Neural cell (in vitro differentiated cells): Measurements from ENCODE around the gene IMMP2L. TPM values are rescaled to one million over a fixed set of nuclear protein-coding genes. Genes with fewer than 3 reads are reported as not detected.

Source experiments
- H2AFZ ChIP-seq: fragments of 200-600, 300-800 bp; sonication (generic), shearing (Covaris generic); 2 replicates; pipeline ENCODE4 v1.6.0; 2014; ENCODE audit warnings: low read depth, mild to moderate bottlenecking, antibody characterized with exemption, low read length, moderate library complexity
- H3F3A ChIP-seq: fragments of 200-600 bp; shearing (Covaris generic); 2 replicates; pipeline ENCODE4 v1.6.1; 2016; ENCODE audit warnings: mild to moderate bottlenecking, moderate library complexity, mixed read lengths, antibody characterized with exemption, low read length; ENCODE audit not compliant: insufficient read depth, poor library complexity, severe bottlenecking
- H3K27ac ChIP-seq: fragments of 200-600, 300-800 bp; sonication (generic), shearing (Covaris generic); 2 replicates; pipeline ENCODE4 v1.5.1; 2014; ENCODE audit warnings: mild to moderate bottlenecking, low read length, moderate library complexity
- H3K27me3 ChIP-seq: fragments of 300-800, 200-600 bp; sonication (generic), shearing (Covaris generic); 2 replicates; pipeline ENCODE4 v1.6.0; 2014; ENCODE audit warnings: mild to moderate bottlenecking, low read depth, low read length, moderate library complexity; ENCODE audit not compliant: insufficient read depth
- H3K36me3 ChIP-seq: fragments of 300-800, 200-600 bp; sonication (generic), shearing (Covaris generic); 2 replicates; pipeline ENCODE4 v1.5.1; 2014; ENCODE audit warnings: mild to moderate bottlenecking, antibody characterized with exemption, low read length, moderate library complexity; ENCODE audit not compliant: insufficient read depth
- H3K4me2 ChIP-seq: fragments of 300-800, 200-600 bp; sonication (generic), shearing (Covaris generic); 2 replicates; pipeline ENCODE4 v1.6.0; 2014; ENCODE audit warnings: mild to moderate bottlenecking, low read length
- H3K4me3 ChIP-seq: fragments of 300-800, 200-600 bp; sonication (generic), shearing (Covaris generic); 2 replicates; pipeline ENCODE4 v1.5.1; 2014; ENCODE audit warnings: mild to moderate bottlenecking, low read length, moderate library complexity
- H3K79me2 ChIP-seq: fragments of 200-600 bp; shearing (Covaris generic); replicated peaks from 2 replicates; pipeline ENCODE4 v1.6.0; 2014; ENCODE audit warnings: mild to moderate bottlenecking, low read length, moderate library complexity; ENCODE audit not compliant: insufficient read depth
- H3K9ac ChIP-seq: fragments of 300-800, 200-600 bp; sonication (generic), shearing (Covaris generic); 2 replicates; pipeline ENCODE4 v1.6.1; 2016; ENCODE audit warnings: mild to moderate bottlenecking, low read length, mixed read lengths
- H3K9me2 ChIP-seq: fragments of 200-600 bp; shearing (Covaris generic); 2 replicates; pipeline ENCODE4 v1.6.1; 2016; ENCODE audit warnings: mild to moderate bottlenecking, low read length, mixed read lengths; ENCODE audit not compliant: insufficient read depth
- H3K9me3 ChIP-seq: fragments of 200-600, 300-800 bp; sonication (generic), shearing (Covaris generic); 2 replicates; pipeline ENCODE4 v1.6.1; 2016; ENCODE audit warnings: mild to moderate bottlenecking, mixed run types, low read length, moderate library complexity, mixed read lengths
- H4K20me1 ChIP-seq: fragments of 200-600 bp; shearing (Covaris generic); 2 replicates; pipeline ENCODE4 v1.6.1; 2016; ENCODE audit warnings: mild to moderate bottlenecking, mixed run types; ENCODE audit not compliant: insufficient read depth
- CTCF ChIP-seq: fragments of 450-650 bp; IDR thresholded peaks from 2 replicates; pipeline ENCODE4 v1.5.1; 2014; ENCODE audit warnings: antibody characterized with exemption, mild to moderate bottlenecking, moderate library complexity; ENCODE audit not compliant: poor library complexity, severe bottlenecking
- EP300 ChIP-seq: fragments of 450-650 bp; conservative IDR thresholded peaks from 2 replicates; pipeline ENCODE4 v1.6.1; 2014; ENCODE audit warnings: antibody characterized with exemption, mild to moderate bottlenecking, moderate library complexity; ENCODE audit not compliant: poor library complexity, severe bottlenecking
- EZH2 ChIP-seq: fragments of 200-600, 300-800 bp; shearing (Covaris generic), sonication (generic); IDR thresholded peaks from 2 replicates; pipeline ENCODE4 v1.6.1; 2014; ENCODE audit warnings: antibody characterized with exemption, low read length, borderline replicate concordance, mild to moderate bottlenecking; ENCODE audit not compliant: insufficient read depth, poor library complexity, severe bottlenecking
- MXI1 ChIP-seq: fragments of 450-650 bp; conservative IDR thresholded peaks from 2 replicates; pipeline ENCODE4 v1.6.1; 2014; ENCODE audit warnings: antibody characterized with exemption, mild to moderate bottlenecking; ENCODE audit not compliant: poor library complexity, severe bottlenecking
- POLR2AphosphoS5 ChIP-seq: IDR thresholded peaks from 2 replicates; pipeline ENCODE4 v1.6.1; 2012
- RAD21 ChIP-seq: fragments of 450-650 bp; conservative IDR thresholded peaks from 2 replicates; pipeline ENCODE4 v1.6.1; 2014; ENCODE audit warnings: antibody characterized with exemption, mild to moderate bottlenecking, moderate library complexity
- SMC3 ChIP-seq: fragments of 450-650 bp; conservative IDR thresholded peaks from 2 replicates; pipeline ENCODE4 v1.6.1; 2014; ENCODE audit warnings: antibody characterized with exemption, mild to moderate bottlenecking, moderate library complexity; ENCODE audit not compliant: poor library complexity
- TAF1 ChIP-seq: IDR thresholded peaks from 2 replicates; pipeline ENCODE4 v1.6.1; 2012; ENCODE audit warnings: low read depth
- polyA plus RNA-seq: library from polyadenylated mRNA; depleted of rRNA; stranded (reverse); fragments of >200 nt; gene quantifications from 2 replicates; pipeline ENCODE4 v1.2.3, GENCODE V29; 2014
- TF ChIP-seq, protein P1 (sequence below): IDR thresholded peaks from 2 replicates; pipeline ENCODE4 v1.6.1; 2012; ENCODE audit warnings: borderline replicate concordance

Gene IMMP2L
- polyA plus RNA-seq, 1 donor from 2014 or later, result 9.7 TPM

GRCh38 chr7:111414374-111414773, 147.9 kb downstream of the IMMP2L start:
- Histone ChIP-seq H3K79me2 (no peaks in the 10 kb centered on the region), H3K9me2 (no peaks in the 10 kb centered on the region), H3K9me3 (no peaks in the 10 kb centered on the region), H3K36me3 (no peaks in the 10 kb centered on the region), H4K20me1 (no peaks in the 10 kb centered on the region), H3K4me3 (no peak overlapping the region), H3K27ac (no peak overlapping the region), H2AFZ (no peak overlapping the region), H3K4me2 (no peak overlapping the region), H3K9ac (no peak overlapping the region), H3K27me3 (no peaks in the 10 kb centered on the region), H3F3A (no peaks in the 10 kb centered on the region)
- TF ChIP-seq SMC3, result no peak
- TF ChIP-seq POLR2AphosphoS5, result no peak
- TF ChIP-seq, protein P1, sequence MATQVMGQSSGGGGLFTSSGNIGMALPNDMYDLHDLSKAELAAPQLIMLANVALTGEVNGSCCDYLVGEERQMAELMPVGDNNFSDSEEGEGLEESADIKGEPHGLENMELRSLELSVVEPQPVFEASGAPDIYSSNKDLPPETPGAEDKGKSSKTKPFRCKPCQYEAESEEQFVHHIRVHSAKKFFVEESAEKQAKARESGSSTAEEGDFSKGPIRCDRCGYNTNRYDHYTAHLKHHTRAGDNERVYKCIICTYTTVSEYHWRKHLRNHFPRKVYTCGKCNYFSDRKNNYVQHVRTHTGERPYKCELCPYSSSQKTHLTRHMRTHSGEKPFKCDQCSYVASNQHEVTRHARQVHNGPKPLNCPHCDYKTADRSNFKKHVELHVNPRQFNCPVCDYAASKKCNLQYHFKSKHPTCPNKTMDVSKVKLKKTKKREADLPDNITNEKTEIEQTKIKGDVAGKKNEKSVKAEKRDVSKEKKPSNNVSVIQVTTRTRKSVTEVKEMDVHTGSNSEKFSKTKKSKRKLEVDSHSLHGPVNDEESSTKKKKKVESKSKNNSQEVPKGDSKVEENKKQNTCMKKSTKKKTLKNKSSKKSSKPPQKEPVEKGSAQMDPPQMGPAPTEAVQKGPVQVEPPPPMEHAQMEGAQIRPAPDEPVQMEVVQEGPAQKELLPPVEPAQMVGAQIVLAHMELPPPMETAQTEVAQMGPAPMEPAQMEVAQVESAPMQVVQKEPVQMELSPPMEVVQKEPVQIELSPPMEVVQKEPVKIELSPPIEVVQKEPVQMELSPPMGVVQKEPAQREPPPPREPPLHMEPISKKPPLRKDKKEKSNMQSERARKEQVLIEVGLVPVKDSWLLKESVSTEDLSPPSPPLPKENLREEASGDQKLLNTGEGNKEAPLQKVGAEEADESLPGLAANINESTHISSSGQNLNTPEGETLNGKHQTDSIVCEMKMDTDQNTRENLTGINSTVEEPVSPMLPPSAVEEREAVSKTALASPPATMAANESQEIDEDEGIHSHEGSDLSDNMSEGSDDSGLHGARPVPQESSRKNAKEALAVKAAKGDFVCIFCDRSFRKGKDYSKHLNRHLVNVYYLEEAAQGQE, result no peak
- no peak for TF ChIP-seq EZH2
- no peak for TF ChIP-seq EP300
- TF ChIP-seq CTCF, result no peak
- TF ChIP-seq RAD21, result no peak
- no peak for TF ChIP-seq MXI1
- TF ChIP-seq TAF1, result no peak

DNA sequence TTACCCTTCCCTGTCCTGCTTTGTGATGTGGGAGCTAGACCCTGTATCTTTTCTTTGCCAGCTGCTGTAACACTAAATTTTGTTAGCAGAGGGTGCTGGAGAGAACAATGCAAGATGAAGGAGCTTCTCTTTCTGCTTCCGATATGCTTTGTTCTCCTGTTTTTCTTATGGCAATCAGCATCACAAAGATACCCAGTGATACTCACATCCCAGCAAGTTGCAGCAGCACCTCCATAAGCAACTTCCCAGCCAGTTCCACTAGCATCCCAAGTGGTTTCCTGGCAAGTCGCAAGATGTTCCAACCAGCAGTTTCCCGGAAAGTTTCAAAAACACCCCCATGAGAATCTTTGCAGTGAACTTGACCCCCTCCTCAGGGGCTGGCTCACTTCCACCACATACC, 148.6 kb downstream of the IMMP2L start:
- Histone ChIP-seq H3K79me2 (no peaks in the 10 kb centered on the region), H3K9me2 (no peaks in the 10 kb centered on the region), H3K4me2 (no peak overlapping the region), H3F3A (no peaks in the 10 kb centered on the region), H3K27ac (no peak overlapping the region), H2AFZ (no peak overlapping the region), H3K4me3 (no peak overlapping the region), H3K9me3 (no peaks in the 10 kb centered on the region), H4K20me1 (no peaks in the 10 kb centered on the region), H3K9ac (no peak overlapping the region), H3K36me3 (no peaks in the 10 kb centered on the region), H3K27me3 (no peaks in the 10 kb centered on the region)
- no peak for TF ChIP-seq TAF1
- no peak for TF ChIP-seq MXI1
- TF ChIP-seq POLR2AphosphoS5, result no peak

DNA sequence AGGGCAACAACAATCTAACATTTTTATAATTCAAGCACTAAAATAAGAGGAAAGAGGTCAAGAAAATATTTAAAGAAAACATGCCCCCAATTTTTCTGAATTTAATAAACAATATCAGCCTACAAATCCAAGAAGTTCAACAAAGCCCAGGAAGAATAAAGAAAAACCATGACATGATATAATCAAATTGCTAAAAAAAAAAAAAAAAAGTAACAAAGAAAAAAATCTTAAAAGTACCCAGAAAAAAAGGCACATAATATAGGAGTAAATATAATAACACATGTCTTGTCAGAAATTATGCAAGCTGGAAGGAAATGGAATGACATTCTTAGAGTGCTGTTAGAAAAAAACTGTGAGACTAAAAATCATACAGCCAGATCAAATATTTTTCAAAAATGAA, 151.4 kb downstream of the IMMP2L start:
- Histone ChIP-seq H3F3A (no peaks in the 10 kb centered on the region), H4K20me1 (no peaks in the 10 kb centered on the region), H3K36me3 (no peaks in the 10 kb centered on the region), H2AFZ (no peak overlapping the region), H3K79me2 (no peaks in the 10 kb centered on the region), H3K4me2 (no peak overlapping the region), H3K27ac (no peak overlapping the region), H3K9ac (no peak overlapping the region), H3K9me2 (no peaks in the 10 kb centered on the region), H3K27me3 (no peaks in the 10 kb centered on the region), H3K4me3 (no peak overlapping the region), H3K9me3 (no peaks in the 10 kb centered on the region)
- TF ChIP-seq, protein P1, result no peak
- TF ChIP-seq POLR2AphosphoS5, result no peak
- no peak for TF ChIP-seq MXI1
- TF ChIP-seq TAF1, result no peak
- TF ChIP-seq SMC3, result no peak
- TF ChIP-seq EZH2, result no peak
